ENCODE results near the gene SUCO.
"Not testable (repeated sequence)": the region's sequence is repeated elsewhere in the genome, so short reads cannot be mapped to it uniquely, and the experiment has no call there.

The SUCO gene

GRCh38 chr1:172494166-172494565 is 38.8 kb upstream of the SUCO start:
- H2AFZ ChIP-seq (ENCODE audit: low read length, unreplicated experiment), result no peak overlapping the region
- no peaks in the 10 kb centered on the region for H3K4me1 ChIP-seq (ENCODE audit: control insufficient read depth, insufficient read depth, low read length, unreplicated experiment)
- H3K4me3 ChIP-seq (ENCODE audit: low read depth, low read length), result no peak overlapping the region

GRCh38 chr1:172496127-172496526 is 36.8 kb upstream of the SUCO start:
- peaks cover 12% of the 10 kb centered on the region for H3K27me3 ChIP-seq (ENCODE audit: insufficient read depth, low read length)
- H3K27ac ChIP-seq (ENCODE audit: low read depth, low read length); H2AFZ ChIP-seq (ENCODE audit: low read length, unreplicated experiment); H3K4me3 ChIP-seq (ENCODE audit: low read depth, low read length); H3K4me1 ChIP-seq (ENCODE audit: control insufficient read depth, insufficient read depth, low read length, unreplicated experiment); H3K36me3 ChIP-seq (ENCODE audit: insufficient read depth, low read length); H3K79me2 ChIP-seq (ENCODE audit: control insufficient read depth, insufficient read depth, low read length, unreplicated experiment): not testable (repeated sequence)

More at GRCh38 chr1:172494166-172494565, 38.8 kb upstream of the SUCO start:
- Histone ChIP-seq H3K79me2 (ENCODE audit: control insufficient read depth, insufficient read depth, low read length, unreplicated experiment) (no peaks in the 10 kb centered on the region), H3K36me3 (ENCODE audit: insufficient read depth, low read length) (no peaks in the 10 kb centered on the region), H3K27me3 (ENCODE audit: insufficient read depth, low read length) (peaks cover 32% of the 10 kb centered on the region), H3K27ac (ENCODE audit: low read depth, low read length) (no peak overlapping the region)

- Histone ChIP-seq H3K79me2 (ENCODE audit: control insufficient read depth, insufficient read depth, low read length, unreplicated experiment) (no peaks in the 10 kb centered on the region), H3K4me3 (ENCODE audit: low read depth, low read length) (no peak overlapping the region), H2AFZ (ENCODE audit: low read length, unreplicated experiment) (no peak overlapping the region), H3K4me1 (ENCODE audit: control insufficient read depth, insufficient read depth, low read length, unreplicated experiment) (no peaks in the 10 kb centered on the region), H3K27ac (ENCODE audit: low read depth, low read length) (no peak overlapping the region), H3K27me3 (ENCODE audit: insufficient read depth, low read length) (peaks cover 6% of the 10 kb centered on the region), H3K36me3 (ENCODE audit: insufficient read depth, low read length) (no peaks in the 10 kb centered on the region)
Observed at GRCh38 chr1:172496678-172497077, 36.3 kb upstream of the SUCO start.

- H3K36me3 ChIP-seq (ENCODE audit: insufficient read depth, low read length), result no peaks in the 10 kb centered on the region
- H3K4me1 ChIP-seq (ENCODE audit: control insufficient read depth, insufficient read depth, low read length, unreplicated experiment), result no peaks in the 10 kb centered on the region
- H3K4me3 ChIP-seq (ENCODE audit: low read depth, low read length), result no peak overlapping the region
- H2AFZ ChIP-seq (ENCODE audit: low read length, unreplicated experiment), result no peak overlapping the region
- no peak overlapping the region for H3K27ac ChIP-seq (ENCODE audit: low read depth, low read length)
- H3K27me3 ChIP-seq (ENCODE audit: insufficient read depth, low read length), result peaks cover under 1% of the 10 kb centered on the region
- no peaks in the 10 kb centered on the region for H3K79me2 ChIP-seq (ENCODE audit: control insufficient read depth, insufficient read depth, low read length, unreplicated experiment)
Observed at GRCh38 chr1:172497230-172497629, 35.7 kb upstream of the SUCO start.

- no peaks in the 10 kb centered on the region for H3K4me1 ChIP-seq (ENCODE audit: control insufficient read depth, insufficient read depth, low read length, unreplicated experiment)
- H3K36me3 ChIP-seq (ENCODE audit: insufficient read depth, low read length), result no peaks in the 10 kb centered on the region
- H3K79me2 ChIP-seq (ENCODE audit: control insufficient read depth, insufficient read depth, low read length, unreplicated experiment), result no peaks in the 10 kb centered on the region
- H2AFZ ChIP-seq (ENCODE audit: low read length, unreplicated experiment), result no peak overlapping the region
- peaks cover 11% of the 10 kb centered on the region for H3K27me3 ChIP-seq (ENCODE audit: insufficient read depth, low read length)
- no peak overlapping the region for H3K4me3 ChIP-seq (ENCODE audit: low read depth, low read length)
- no peak overlapping the region for H3K27ac ChIP-seq (ENCODE audit: low read depth, low read length)
Observed at GRCh38 chr1:172498857-172499256, 34.1 kb upstream of the SUCO start.

- H2AFZ ChIP-seq (ENCODE audit: low read length, unreplicated experiment), result no peak overlapping the region
- no peak overlapping the region for H3K4me3 ChIP-seq (ENCODE audit: low read depth, low read length)
- no peaks in the 10 kb centered on the region for H3K36me3 ChIP-seq (ENCODE audit: insufficient read depth, low read length)
- H3K27ac ChIP-seq (ENCODE audit: low read depth, low read length), result no peak overlapping the region
- H3K79me2 ChIP-seq (ENCODE audit: control insufficient read depth, insufficient read depth, low read length, unreplicated experiment), result no peaks in the 10 kb centered on the region
- H3K4me1 ChIP-seq (ENCODE audit: control insufficient read depth, insufficient read depth, low read length, unreplicated experiment), result no peaks in the 10 kb centered on the region
- H3K27me3 ChIP-seq (ENCODE audit: insufficient read depth, low read length), result peaks cover 18% of the 10 kb centered on the region
Observed at GRCh38 chr1:172499636-172500141, 33.3 kb upstream of the SUCO start.

GRCh38 chr1:172500207-172500606 is 32.7 kb upstream of the SUCO start:
- Histone ChIP-seq H3K27me3 (ENCODE audit: insufficient read depth, low read length) (peaks cover 18% of the 10 kb centered on the region), H3K4me3 (ENCODE audit: low read depth, low read length) (no peak overlapping the region), H3K27ac (ENCODE audit: low read depth, low read length) (no peak overlapping the region), H2AFZ (ENCODE audit: low read length, unreplicated experiment) (no peak overlapping the region), H3K79me2 (ENCODE audit: control insufficient read depth, insufficient read depth, low read length, unreplicated experiment) (no peaks in the 10 kb centered on the region), H3K4me1 (ENCODE audit: control insufficient read depth, insufficient read depth, low read length, unreplicated experiment) (no peaks in the 10 kb centered on the region), H3K36me3 (ENCODE audit: insufficient read depth, low read length) (no peaks in the 10 kb centered on the region)

- no peak overlapping the region for H3K4me3 ChIP-seq (ENCODE audit: low read depth, low read length)
- peaks cover 20% of the 10 kb centered on the region for H3K27me3 ChIP-seq (ENCODE audit: insufficient read depth, low read length)
- no peaks in the 10 kb centered on the region for H3K79me2 ChIP-seq (ENCODE audit: control insufficient read depth, insufficient read depth, low read length, unreplicated experiment)
- no peak overlapping the region for H3K27ac ChIP-seq (ENCODE audit: low read depth, low read length)
- no peak overlapping the region for H2AFZ ChIP-seq (ENCODE audit: low read length, unreplicated experiment)
- no peaks in the 10 kb centered on the region for H3K36me3 ChIP-seq (ENCODE audit: insufficient read depth, low read length)
- H3K4me1 ChIP-seq (ENCODE audit: control insufficient read depth, insufficient read depth, low read length, unreplicated experiment), result no peaks in the 10 kb centered on the region
Observed at GRCh38 chr1:172507741-172508140, 25.2 kb upstream of the SUCO start.

- H3K27ac ChIP-seq (ENCODE audit: low read depth, low read length), result no peak overlapping the region
Observed at GRCh38 chr1:172510479-172510878, 22.5 kb upstream of the SUCO start.

GRCh38 chr1:172512591-172512990 is 20.4 kb upstream of the SUCO start:
- Histone ChIP-seq H3K27ac (ENCODE audit: low read depth, low read length) (no peak overlapping the region), H3K79me2 (ENCODE audit: control insufficient read depth, insufficient read depth, low read length, unreplicated experiment) (no peaks in the 10 kb centered on the region), H2AFZ (ENCODE audit: low read length, unreplicated experiment) (no peak overlapping the region), H3K4me1 (ENCODE audit: control insufficient read depth, insufficient read depth, low read length, unreplicated experiment) (no peaks in the 10 kb centered on the region), H3K4me3 (ENCODE audit: low read depth, low read length) (no peak overlapping the region), H3K36me3 (ENCODE audit: insufficient read depth, low read length) (no peaks in the 10 kb centered on the region), H3K27me3 (ENCODE audit: insufficient read depth, low read length) (peaks cover 3% of the 10 kb centered on the region; the same call in 1 of the 2 replicates)

More at GRCh38 chr1:172510479-172510878, 22.5 kb upstream of the SUCO start:
- peaks cover 6% of the 10 kb centered on the region; the same call in 1 of the 2 replicates for H3K27me3 ChIP-seq (ENCODE audit: insufficient read depth, low read length)
- H3K4me3 ChIP-seq (ENCODE audit: low read depth, low read length), result no peak overlapping the region
- no peaks in the 10 kb centered on the region for H3K36me3 ChIP-seq (ENCODE audit: insufficient read depth, low read length)
- no peak overlapping the region for H2AFZ ChIP-seq (ENCODE audit: low read length, unreplicated experiment)
- H3K4me1 ChIP-seq (ENCODE audit: control insufficient read depth, insufficient read depth, low read length, unreplicated experiment), result no peaks in the 10 kb centered on the region
- H3K79me2 ChIP-seq (ENCODE audit: control insufficient read depth, insufficient read depth, low read length, unreplicated experiment), result no peaks in the 10 kb centered on the region

- no peaks in the 10 kb centered on the region for H3K79me2 ChIP-seq (ENCODE audit: control insufficient read depth, insufficient read depth, low read length, unreplicated experiment)
- H2AFZ ChIP-seq (ENCODE audit: low read length, unreplicated experiment), result no peak overlapping the region
- H3K4me3 ChIP-seq (ENCODE audit: low read depth, low read length), result no peak overlapping the region
- H3K27me3 ChIP-seq (ENCODE audit: insufficient read depth, low read length), result peaks cover 3% of the 10 kb centered on the region; the same call in 1 of the 2 replicates
- no peak overlapping the region for H3K27ac ChIP-seq (ENCODE audit: low read depth, low read length)
- H3K36me3 ChIP-seq (ENCODE audit: insufficient read depth, low read length), result no peaks in the 10 kb centered on the region
- H3K4me1 ChIP-seq (ENCODE audit: control insufficient read depth, insufficient read depth, low read length, unreplicated experiment), result no peaks in the 10 kb centered on the region
Observed at GRCh38 chr1:172513479-172513878, 19.5 kb upstream of the SUCO start.
